Activated T-helper 17 cell treated with anti-CD3 and anti-CD28 coated beads, Interleukin-2, amount 50 U/mL, for 72 hours (primary cell): ENCODE measurements around the gene ZNF248. TPM values are rescaled to one million over a fixed set of nuclear protein-coding genes. Genes with fewer than 3 reads are reported as not detected.
A peak's percentile ranks its signal among the peaks of the same experiment; 100 is the strongest.
"Not testable (repeated sequence)": the region's sequence is repeated elsewhere in the genome, so short reads cannot be mapped to it uniquely, and the experiment has no call there.

Source experiments
- ATAC-seq: fragments of 150-1000 bp; cut with Tn5 transposase; replicated peaks from 2 replicates; pipeline ENCODE4 v1.10.0; 2021; ENCODE audit warnings: mild to moderate bottlenecking, moderate library complexity
- H3K27ac Mint-ChIP-seq: one replicate; pipeline ENCODE4 v1.8.0; 2022; ENCODE audit warnings: mixed read lengths
- H3K27me3 Mint-ChIP-seq: one replicate; pipeline ENCODE4 v1.8.0; 2022; ENCODE audit warnings: mixed read lengths
- H3K36me3 Mint-ChIP-seq: one replicate; pipeline ENCODE4 v1.8.0; 2022; ENCODE audit warnings: low read depth, mild to moderate bottlenecking, mixed read lengths
- H3K4me1 Mint-ChIP-seq: one replicate; pipeline ENCODE4 v1.8.0; 2022; ENCODE audit warnings: mixed read lengths
- H3K4me3 Mint-ChIP-seq: one replicate; pipeline ENCODE4 v1.8.0; 2022; ENCODE audit warnings: mild to moderate bottlenecking, mixed read lengths
- H3K9me3 Mint-ChIP-seq: one replicate; pipeline ENCODE4 v1.8.0; 2022; ENCODE audit warnings: mixed read lengths
- total RNA-seq, 2 donors: library from RNA; stranded (reverse); gene quantifications; one replicate each; pipeline ENCODE4 v1.2.3, GENCODE V29; 2022

The ZNF248 gene
- 10 to 100 TPM in 1 of 2 donors, 1 to 10 TPM in 1; 8.4 to 18.0 TPM for total RNA-seq

GRCh38 chr10:37857287-37858211 lies at the start of gene ZNF248:
Gene ZNF248 (minus strand): TSS chr10:37857610. CDS start chr10:37856310, 1,300 bp downstream.
- Mint-ChIP-seq H3K27ac (peak within 1 kb of the TSS; percentile 92), H3K36me3 (peaks cover 41% of the 10 kb centered on the region), H3K9me3 (no peaks in the 10 kb centered on the region), H3K4me3 (peak within 1 kb of the TSS; percentile 97), H3K4me1 (peaks cover 16% of the 10 kb centered on the region), H3K27me3 (no peaks in the 10 kb centered on the region)
- peak; percentile 95 for ATAC-seq

GRCh38 chr10:37906382-37906781 lies 49.0 kb upstream of the ZNF248 start:
- no peaks in the 10 kb centered on the region for H3K4me1 Mint-ChIP-seq
- no peaks in the 10 kb centered on the region for H3K27me3 Mint-ChIP-seq
- no peak overlapping the region for H3K27ac Mint-ChIP-seq
- H3K36me3 Mint-ChIP-seq: no peaks in the 10 kb centered on the region
- H3K9me3 Mint-ChIP-seq: no peaks in the 10 kb centered on the region
- no peak for ATAC-seq
- no peak overlapping the region for H3K4me3 Mint-ChIP-seq

- no peak for ATAC-seq
- H3K27ac Mint-ChIP-seq: no peak overlapping the region
- no peaks in the 10 kb centered on the region for H3K36me3 Mint-ChIP-seq
- no peaks in the 10 kb centered on the region for H3K4me1 Mint-ChIP-seq
- no peak overlapping the region for H3K4me3 Mint-ChIP-seq
- H3K9me3 Mint-ChIP-seq: peaks cover 18% of the 10 kb centered on the region
- H3K27me3 Mint-ChIP-seq: no peaks in the 10 kb centered on the region
Measured at GRCh38 chr10:37896436-37896835, 39.0 kb upstream of the ZNF248 start.

DNA sequence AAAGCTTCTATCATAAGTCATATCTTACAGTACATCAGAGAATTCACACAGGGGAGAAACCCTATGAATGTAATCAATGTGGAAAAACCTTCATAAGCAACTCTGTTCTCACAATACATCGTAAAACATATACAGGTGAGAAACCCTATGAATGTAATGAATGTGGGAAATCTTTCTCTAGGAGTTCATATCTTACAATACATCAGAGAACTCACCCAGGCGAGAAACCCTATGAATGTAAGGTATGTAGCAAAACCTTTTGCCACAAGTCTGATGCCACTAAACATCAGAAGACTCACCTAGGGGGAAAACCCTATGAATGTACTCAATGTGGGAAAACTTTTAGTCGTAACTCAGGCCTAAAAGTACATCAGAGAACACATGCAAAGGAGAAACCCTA lies 38.3 kb upstream of the ZNF248 start:
- Mint-ChIP-seq H3K4me3 (no peak overlapping the region), H3K27me3 (peaks cover 4% of the 10 kb centered on the region), H3K4me1 (no peaks in the 10 kb centered on the region), H3K9me3 (peaks cover 24% of the 10 kb centered on the region), H3K36me3 (no peaks in the 10 kb centered on the region), H3K27ac (no peak overlapping the region)
- ATAC-seq: no peak

- H3K27me3 Mint-ChIP-seq: no peaks in the 10 kb centered on the region
- no peak for ATAC-seq
- H3K27ac Mint-ChIP-seq: no peak overlapping the region
- H3K4me3 Mint-ChIP-seq: no peak overlapping the region
- no peaks in the 10 kb centered on the region for H3K36me3 Mint-ChIP-seq
- H3K4me1 Mint-ChIP-seq: no peaks in the 10 kb centered on the region
- peaks cover 10% of the 10 kb centered on the region for H3K9me3 Mint-ChIP-seq
Measured at GRCh38 chr10:37885850-37886249, 28.4 kb upstream of the ZNF248 start.

- Mint-ChIP-seq H3K36me3 (no peaks in the 10 kb centered on the region), H3K9me3 (no peaks in the 10 kb centered on the region), H3K4me3 (no peak overlapping the region), H3K27me3 (no peaks in the 10 kb centered on the region), H3K4me1 (no peaks in the 10 kb centered on the region), H3K27ac (no peak overlapping the region)
- ATAC-seq: no peak
Measured at GRCh38 chr10:37872955-37873354, 15.5 kb upstream of the ZNF248 start.

- Mint-ChIP-seq H3K4me3 (no peak overlapping the region), H3K27me3 (no peaks in the 10 kb centered on the region), H3K27ac (no peak overlapping the region), H3K36me3 (no peaks in the 10 kb centered on the region), H3K4me1 (no peaks in the 10 kb centered on the region), H3K9me3 (no peaks in the 10 kb centered on the region)
- ATAC-seq: no peak
Measured at GRCh38 chr10:37872283-37872682, 14.9 kb upstream of the ZNF248 start.

- H3K27me3 Mint-ChIP-seq: no peaks in the 10 kb centered on the region
- no peak for ATAC-seq
- H3K4me1 Mint-ChIP-seq: no peaks in the 10 kb centered on the region
- no peaks in the 10 kb centered on the region for H3K36me3 Mint-ChIP-seq
- H3K4me3 Mint-ChIP-seq: no peak overlapping the region
- no peaks in the 10 kb centered on the region for H3K9me3 Mint-ChIP-seq
- no peak overlapping the region for H3K27ac Mint-ChIP-seq
Measured at GRCh38 chr10:37871568-37872251, 14.3 kb upstream of the ZNF248 start.

GRCh38 chr10:37871143-37871542 lies 13.7 kb upstream of the ZNF248 start:
- no peak overlapping the region for H3K27ac Mint-ChIP-seq
- no peaks in the 10 kb centered on the region for H3K27me3 Mint-ChIP-seq
- ATAC-seq: no peak
- no peaks in the 10 kb centered on the region for H3K4me1 Mint-ChIP-seq
- H3K36me3 Mint-ChIP-seq: no peaks in the 10 kb centered on the region
- H3K4me3 Mint-ChIP-seq: no peak overlapping the region
- H3K9me3 Mint-ChIP-seq: no peaks in the 10 kb centered on the region

- no peaks in the 10 kb centered on the region for H3K36me3 Mint-ChIP-seq
- H3K4me1 Mint-ChIP-seq: no peaks in the 10 kb centered on the region
- no peaks in the 10 kb centered on the region for H3K27me3 Mint-ChIP-seq
- no peaks in the 10 kb centered on the region for H3K9me3 Mint-ChIP-seq
- H3K4me3 Mint-ChIP-seq: no peak overlapping the region
- no peak for ATAC-seq
- no peak overlapping the region for H3K27ac Mint-ChIP-seq
Measured at GRCh38 chr10:37868796-37869195, 11.4 kb upstream of the ZNF248 start.

DNA sequence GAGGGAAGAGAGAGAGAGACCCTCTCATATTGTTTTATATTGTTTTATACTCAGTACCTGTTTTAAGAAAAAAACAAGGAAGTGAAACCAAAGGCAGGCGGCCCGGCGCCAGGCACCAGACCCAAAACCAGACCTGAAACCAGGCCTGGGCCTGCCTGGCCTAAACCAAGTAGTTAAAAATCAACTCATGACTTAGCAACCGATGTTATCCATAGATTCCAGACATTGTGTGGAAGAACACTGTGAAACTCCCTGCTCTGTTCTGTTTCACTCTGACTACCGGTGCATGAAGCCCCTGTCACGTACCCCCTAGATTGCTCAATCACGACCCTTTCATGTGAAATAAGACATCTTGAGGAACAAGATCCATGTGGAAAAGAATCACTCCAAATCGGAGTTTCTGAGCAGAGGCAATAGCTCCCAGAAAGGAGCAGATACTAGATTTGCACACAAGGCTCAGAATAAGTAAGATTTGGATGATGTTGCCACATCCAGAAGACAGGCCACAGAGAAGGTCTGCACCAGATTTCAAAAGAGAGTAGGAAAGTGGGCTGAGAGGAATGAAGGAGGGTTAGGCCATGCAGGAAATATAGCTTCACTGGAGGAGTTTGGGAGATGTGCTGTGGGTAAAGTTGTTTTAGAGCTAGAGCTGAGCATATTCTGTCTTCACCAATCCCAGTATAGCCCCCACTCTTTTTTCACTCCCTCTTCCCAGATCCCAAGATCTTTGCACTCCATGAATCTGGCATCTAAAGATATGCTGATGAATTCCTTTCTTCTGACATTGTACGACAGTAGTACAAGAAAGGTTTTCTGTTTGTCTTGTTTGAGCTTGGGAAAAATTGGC lies 8.8 kb upstream of the ZNF248 start:
- Mint-ChIP-seq H3K27me3 (no peaks in the 10 kb centered on the region), H3K36me3 (no peaks in the 10 kb centered on the region)
- no peak for ATAC-seq

DNA sequence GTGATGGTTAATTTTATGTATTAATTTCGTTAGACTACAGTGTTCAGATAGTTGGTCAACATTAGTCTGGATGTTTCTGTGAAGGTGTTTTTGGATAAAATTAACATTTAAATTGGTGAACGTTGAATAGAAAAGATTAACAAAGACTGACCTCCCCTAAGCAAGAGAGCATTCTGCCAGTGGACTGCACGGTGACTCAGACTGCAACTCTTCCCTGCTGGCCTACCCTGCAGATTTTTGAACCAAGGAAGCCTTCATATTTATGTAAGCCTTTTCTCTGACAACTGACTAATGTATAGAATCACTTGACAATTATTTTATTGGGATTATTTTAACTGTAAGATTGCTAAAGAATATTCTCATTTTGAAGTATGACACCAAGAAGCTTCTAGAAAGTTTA lies 7.9 kb upstream of the ZNF248 start:
- Mint-ChIP-seq H3K36me3 (no peaks in the 10 kb centered on the region), H3K4me1 (no peaks in the 10 kb centered on the region), H3K27ac (no peak overlapping the region), H3K4me3 (no peak overlapping the region), H3K27me3 (no peaks in the 10 kb centered on the region), H3K9me3 (peaks cover 3% of the 10 kb centered on the region)
- no peak for ATAC-seq

More for the DNA sequence above, 8.8 kb upstream of the ZNF248 start:
- peaks cover 3% of the 10 kb centered on the region for H3K9me3 Mint-ChIP-seq
- H3K4me3 Mint-ChIP-seq: no peak overlapping the region
- no peak overlapping the region for H3K27ac Mint-ChIP-seq
- H3K4me1 Mint-ChIP-seq: no peaks in the 10 kb centered on the region

- ATAC-seq: peak; percentile 49
- Mint-ChIP-seq H3K36me3 (peaks cover 15% of the 10 kb centered on the region), H3K27me3 (no peaks in the 10 kb centered on the region), H3K4me3 (peak overlapping the region; percentile 8), H3K4me1 (peaks cover 5% of the 10 kb centered on the region), H3K9me3 (peaks cover 3% of the 10 kb centered on the region), H3K27ac (peak overlapping the region; percentile 47)
Measured at GRCh38 chr10:37860494-37861190, 3.2 kb upstream of the ZNF248 start.

GRCh38 chr10:37859270-37859669 lies 1.9 kb upstream of the ZNF248 start:
- not testable (repeated sequence) for H3K4me3 Mint-ChIP-seq, ATAC-seq, H3K27ac Mint-ChIP-seq, H3K9me3 Mint-ChIP-seq, H3K27me3 Mint-ChIP-seq
- Mint-ChIP-seq H3K36me3 (peaks cover 24% of the 10 kb centered on the region), H3K4me1 (peaks cover 11% of the 10 kb centered on the region)
